AG20443 (cell line): ENCODE data around the gene CASK.
A peak's percentile ranks its signal among the peaks of the same experiment; 100 is the strongest.

ENCODE experiments used
- DNase-seq: peaks from one replicate; pipeline ENCODE4 v3.0.0; 2012; ENCODE audit warnings: low spot score, mixed read lengths

CASK gene

GRCh38 chrX:41559235-41560052 lies 363.9 kb downstream of the CASK start:
- DNase-seq = peak; percentile 24

- DNase-seq = peak; percentile 13
Measured at GRCh38 chrX:41558531-41558930, 364.8 kb downstream of the CASK start.

- no peak for DNase-seq
Measured at GRCh38 chrX:41556958-41557357, 366.4 kb downstream of the CASK start.

GRCh38 chrX:41553688-41554087 lies 369.7 kb downstream of the CASK start:
- peak; percentile 8 for DNase-seq

GRCh38 chrX:41548411-41548810 lies 374.9 kb downstream of the CASK start:
- DNase-seq = no peak

GRCh38 chrX:41543668-41544067 lies 379.7 kb downstream of the CASK start:
- DNase-seq = no peak

- no peak for DNase-seq
Measured at GRCh38 chrX:41543025-41543424, 380.3 kb downstream of the CASK start.

- no peak for DNase-seq
Measured at GRCh38 chrX:41542536-41542935, 380.8 kb downstream of the CASK start.

GRCh38 chrX:41542135-41542534 lies 381.2 kb downstream of the CASK start:
- no peak for DNase-seq

GRCh38 chrX:41541386-41541785 lies 382.0 kb downstream of the CASK start:
- DNase-seq = no peak

- DNase-seq = no peak
Measured at GRCh38 chrX:41538707-41539106, 384.6 kb downstream of the CASK start.

GRCh38 chrX:41530085-41530484 lies 393.3 kb downstream of the CASK start:
- DNase-seq = no peak

- DNase-seq = no peak
Measured at GRCh38 chrX:41529221-41529620, 394.1 kb downstream of the CASK start.

- DNase-seq = no peak
Measured at GRCh38 chrX:41528784-41529183, 394.6 kb downstream of the CASK start.

GRCh38 chrX:41526925-41527324 lies 396.4 kb downstream of the CASK start:
- no peak for DNase-seq

- no peak for DNase-seq
Measured at GRCh38 chrX:41526271-41526670, 397.1 kb downstream of the CASK start.

- no peak for DNase-seq
Measured at GRCh38 chrX:41522671-41523070, 400.7 kb downstream of the CASK start.

- DNase-seq = no peak
Measured at GRCh38 chrX:41522081-41522480, 401.3 kb downstream of the CASK start.

GRCh38 chrX:41519468-41519867 lies 403.9 kb downstream of the CASK start:
- DNase-seq = no peak

- DNase-seq = no peak
Measured at GRCh38 chrX:41518841-41519220, 404.5 kb downstream of the CASK start.

- DNase-seq = no peak
Measured at GRCh38 chrX:41518127-41518840, 405.1 kb downstream of the CASK start.

- no peak for DNase-seq
Measured at GRCh38 chrX:41516999-41517765, 406.2 kb downstream of the CASK start.

- DNase-seq = no peak
Measured at GRCh38 chrX:41516456-41516855, 406.9 kb downstream of the CASK start.
